Measurements from ENCODE around the gene UCHL5.

Gene UCHL5

GRCh38 chr1:193083365-193084088 is 24.4 kb upstream of the UCHL5 start:
- TF ChIP-seq SIN3A (IDR thresholded peaks at IDR 0.05; ENCODE audit: borderline replicate concordance, insufficient read depth, low read length) (no peak), POLR2AphosphoS5 (IDR thresholded peaks at IDR 0.05; ENCODE audit: low read depth, low read length) (no peak), FOXP2 (optimal IDR thresholded peaks at IDR 0.05; ENCODE audit: borderline replicate concordance, extremely low read depth, extremely low read length, insufficient read depth) (no peak), TAF1 (IDR thresholded peaks at IDR 0.05; ENCODE audit: borderline replicate concordance, insufficient read depth, low read length) (no peak), REST (IDR thresholded peaks at IDR 0.05; ENCODE audit: insufficient read depth in 1 of 2, low read depth in 2 of 2, low read length in 2 of 2) (no peak)

- TF ChIP-seq POLR2AphosphoS5 (IDR thresholded peaks at IDR 0.05; ENCODE audit: low read depth, low read length): no peak
- no peak for TF ChIP-seq REST (IDR thresholded peaks at IDR 0.05; ENCODE audit: insufficient read depth in 1 of 2, low read depth in 2 of 2, low read length in 2 of 2)
Measured at GRCh38 chr1:193079187-193079586, 20.0 kb upstream of the UCHL5 start.

GRCh38 chr1:193077991-193078390 is 18.8 kb upstream of the UCHL5 start:
- TF ChIP-seq FOXP2 (optimal IDR thresholded peaks at IDR 0.05; ENCODE audit: borderline replicate concordance, extremely low read depth, extremely low read length, insufficient read depth): no peak
- no peak for TF ChIP-seq SIN3A (IDR thresholded peaks at IDR 0.05; ENCODE audit: borderline replicate concordance, insufficient read depth, low read length)
- no peak for TF ChIP-seq TAF1 (IDR thresholded peaks at IDR 0.05; ENCODE audit: borderline replicate concordance, insufficient read depth, low read length)
- TF ChIP-seq REST (IDR thresholded peaks at IDR 0.05; ENCODE audit: insufficient read depth in 1 of 2, low read depth in 2 of 2, low read length in 2 of 2): no peak
- TF ChIP-seq POLR2AphosphoS5 (IDR thresholded peaks at IDR 0.05; ENCODE audit: low read depth, low read length): no peak

GRCh38 chr1:193070942-193071341 is 11.8 kb upstream of the UCHL5 start:
- TF ChIP-seq TAF1 (IDR thresholded peaks at IDR 0.05; ENCODE audit: borderline replicate concordance, insufficient read depth, low read length): no peak
- TF ChIP-seq POLR2AphosphoS5 (IDR thresholded peaks at IDR 0.05; ENCODE audit: low read depth, low read length): no peak
- no peak for TF ChIP-seq REST (IDR thresholded peaks at IDR 0.05; ENCODE audit: insufficient read depth in 1 of 2, low read depth in 2 of 2, low read length in 2 of 2)
- no peak for TF ChIP-seq FOXP2 (optimal IDR thresholded peaks at IDR 0.05; ENCODE audit: borderline replicate concordance, extremely low read depth, extremely low read length, insufficient read depth)
- no peak for TF ChIP-seq SIN3A (IDR thresholded peaks at IDR 0.05; ENCODE audit: borderline replicate concordance, insufficient read depth, low read length)

- TF ChIP-seq FOXP2 (optimal IDR thresholded peaks at IDR 0.05; ENCODE audit: borderline replicate concordance, extremely low read depth, extremely low read length, insufficient read depth): no peak
- TF ChIP-seq TAF1 (IDR thresholded peaks at IDR 0.05; ENCODE audit: borderline replicate concordance, insufficient read depth, low read length): no peak
- TF ChIP-seq SIN3A (IDR thresholded peaks at IDR 0.05; ENCODE audit: borderline replicate concordance, insufficient read depth, low read length): no peak
- no peak for TF ChIP-seq REST (IDR thresholded peaks at IDR 0.05; ENCODE audit: insufficient read depth in 1 of 2, low read depth in 2 of 2, low read length in 2 of 2)
- no peak for TF ChIP-seq POLR2AphosphoS5 (IDR thresholded peaks at IDR 0.05; ENCODE audit: low read depth, low read length)
Measured at GRCh38 chr1:193070386-193070753, 11.2 kb upstream of the UCHL5 start.

Data from PFSK-1 (cell line).